ENCODE measurements around the gene TUBA4B. TPM values are rescaled to one million over a fixed set of nuclear protein-coding genes. Genes with fewer than 3 reads are reported as not detected.

TUBA4B gene
- polyA plus RNA-seq, 1 experiment = not detected

GRCh38 chr2:219271021-219271420 is 18.0 kb downstream of the TUBA4B start:
- ChIA-PET POLR2A (no interaction called here), CTCF (interaction anchor here (20.1 kb wide), 1 partner anchor 24 kb away, joined by 403 read pairs; no protein-coding TSS in a partner anchor)

DNA sequence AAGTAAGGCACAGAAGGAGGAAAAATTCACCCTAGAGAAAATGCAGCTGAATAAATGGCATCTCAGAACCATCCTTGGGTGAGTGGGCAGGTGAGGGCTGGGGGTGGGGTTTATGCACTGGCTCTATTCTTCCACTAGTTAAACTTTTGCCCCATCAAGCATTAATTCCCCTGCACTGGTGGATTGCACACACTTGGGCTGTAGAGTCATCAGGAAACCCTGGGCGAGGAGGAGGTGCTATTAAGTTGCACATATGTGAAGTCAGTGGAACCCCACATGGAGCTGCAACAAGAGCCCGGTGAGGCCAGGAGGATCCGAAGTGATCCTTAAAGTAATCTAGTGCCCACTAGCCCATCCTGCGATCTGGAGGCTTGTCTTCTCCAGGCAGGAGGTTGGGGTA is 19.3 kb downstream of the TUBA4B start:
- ChIA-PET POLR2A (no interaction called here), CTCF (interaction anchor here (20.1 kb wide), 1 partner anchor 23 kb away, joined by 403 read pairs; no protein-coding TSS in a partner anchor)
- no peaks in the 10 kb centered on the region; the same call in 1 of the 2 replicates for H3K27me3 ChIP-seq (ENCODE audit: control insufficient read depth, insufficient read depth, low read length)
- H3K36me3 ChIP-seq (ENCODE audit: control insufficient read depth, insufficient read depth, low read length) = no peaks in the 10 kb centered on the region
- DNase-seq (ENCODE audit: low read depth) = no peak
- no peak overlapping the region for H3K4me3 ChIP-seq (ENCODE audit: low read depth, low read length)
- TF ChIP-seq, protein P1, sequence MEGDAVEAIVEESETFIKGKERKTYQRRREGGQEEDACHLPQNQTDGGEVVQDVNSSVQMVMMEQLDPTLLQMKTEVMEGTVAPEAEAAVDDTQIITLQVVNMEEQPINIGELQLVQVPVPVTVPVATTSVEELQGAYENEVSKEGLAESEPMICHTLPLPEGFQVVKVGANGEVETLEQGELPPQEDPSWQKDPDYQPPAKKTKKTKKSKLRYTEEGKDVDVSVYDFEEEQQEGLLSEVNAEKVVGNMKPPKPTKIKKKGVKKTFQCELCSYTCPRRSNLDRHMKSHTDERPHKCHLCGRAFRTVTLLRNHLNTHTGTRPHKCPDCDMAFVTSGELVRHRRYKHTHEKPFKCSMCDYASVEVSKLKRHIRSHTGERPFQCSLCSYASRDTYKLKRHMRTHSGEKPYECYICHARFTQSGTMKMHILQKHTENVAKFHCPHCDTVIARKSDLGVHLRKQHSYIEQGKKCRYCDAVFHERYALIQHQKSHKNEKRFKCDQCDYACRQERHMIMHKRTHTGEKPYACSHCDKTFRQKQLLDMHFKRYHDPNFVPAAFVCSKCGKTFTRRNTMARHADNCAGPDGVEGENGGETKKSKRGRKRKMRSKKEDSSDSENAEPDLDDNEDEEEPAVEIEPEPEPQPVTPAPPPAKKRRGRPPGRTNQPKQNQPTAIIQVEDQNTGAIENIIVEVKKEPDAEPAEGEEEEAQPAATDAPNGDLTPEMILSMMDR (IDR thresholded peaks at IDR 0.05; ENCODE audit: insufficient read depth, low read depth, low read length) = no peak

More at GRCh38 chr2:219271021-219271420, 18.0 kb downstream of the TUBA4B start:
- Histone ChIP-seq H3K36me3 (ENCODE audit: control insufficient read depth, insufficient read depth, low read length) (no peaks in the 10 kb centered on the region), H3K4me3 (ENCODE audit: low read depth, low read length) (no peak overlapping the region), H3K27me3 (ENCODE audit: control insufficient read depth, insufficient read depth, low read length) (peaks cover 1% of the 10 kb centered on the region)
- TF ChIP-seq, protein P1 (IDR thresholded peaks at IDR 0.05; ENCODE audit: insufficient read depth, low read depth, low read length) = no peak
- DNase-seq (ENCODE audit: low read depth) = no peak

DNA sequence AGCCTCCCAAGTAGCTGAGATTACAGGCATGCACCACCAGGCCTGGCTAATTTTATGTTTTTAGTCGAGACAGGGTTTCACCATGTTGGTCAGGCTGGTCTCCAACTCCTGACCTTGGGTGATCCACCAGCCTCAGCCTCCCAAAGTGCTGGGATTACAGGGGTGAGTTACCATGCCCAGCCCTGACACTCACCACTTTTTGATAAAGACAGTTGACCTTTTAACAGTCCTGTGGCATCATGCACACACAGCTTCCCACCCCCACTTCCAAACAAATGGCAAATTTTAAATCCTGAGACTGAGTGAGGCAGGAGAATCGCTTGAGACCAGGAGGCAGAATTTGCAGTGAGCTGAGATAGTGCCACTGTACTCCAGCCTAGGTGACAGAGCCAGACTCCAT is 20.0 kb downstream of the TUBA4B start:
- no peaks in the 10 kb centered on the region; the same call in 1 of the 2 replicates for H3K27me3 ChIP-seq (ENCODE audit: control insufficient read depth, insufficient read depth, low read length)
- H3K4me3 ChIP-seq (ENCODE audit: low read depth, low read length) = no peak overlapping the region
- CTCF ChIA-PET = interaction anchor here (20.1 kb wide), 1 partner anchor 22 kb away, joined by 403 read pairs; no protein-coding TSS in a partner anchor
- TF ChIP-seq, protein P1 (IDR thresholded peaks at IDR 0.05; ENCODE audit: insufficient read depth, low read depth, low read length) = no peak
- DNase-seq (ENCODE audit: low read depth) = no peak
- POLR2A ChIA-PET = no interaction called here
- no peaks in the 10 kb centered on the region for H3K36me3 ChIP-seq (ENCODE audit: control insufficient read depth, insufficient read depth, low read length)

DNA sequence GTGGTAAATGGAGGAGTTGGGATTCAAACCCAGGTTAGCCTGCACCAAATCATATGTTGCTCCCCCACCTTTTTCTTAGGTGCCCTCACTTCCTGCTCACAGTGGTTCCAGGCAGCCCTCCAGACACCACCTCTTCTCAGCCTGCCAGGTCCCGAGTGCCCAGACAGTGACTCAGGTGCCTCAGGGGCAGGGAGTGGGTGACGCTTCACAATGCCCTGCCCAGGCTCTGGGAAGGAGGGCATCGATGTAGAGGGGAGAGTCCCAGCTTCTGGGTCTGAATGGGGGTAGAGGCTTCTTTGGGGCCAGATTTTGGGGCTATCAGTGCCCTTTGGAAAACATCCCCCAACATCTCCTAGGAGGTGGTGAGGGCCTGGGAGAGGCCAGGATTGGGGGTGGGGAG is 20.9 kb downstream of the TUBA4B start:
- no peaks in the 10 kb centered on the region; the same call in 1 of the 2 replicates for H3K27me3 ChIP-seq (ENCODE audit: control insufficient read depth, insufficient read depth, low read length)
- DNase-seq (ENCODE audit: low read depth) = no peak
- H3K4me3 ChIP-seq (ENCODE audit: low read depth, low read length) = no peak overlapping the region
- ChIA-PET POLR2A (no interaction called here), CTCF (interaction anchor here (1.0 to 20.1 kb wide), 4 partner anchors 21 to 119 kb away, joined by 3 to 403 read pairs (median 4); partner anchors contain the start of genes GLB1L and STK16)
- TF ChIP-seq, protein P1 (IDR thresholded peaks at IDR 0.05; ENCODE audit: insufficient read depth, low read depth, low read length) = no peak
- no peaks in the 10 kb centered on the region for H3K36me3 ChIP-seq (ENCODE audit: control insufficient read depth, insufficient read depth, low read length)

DNA sequence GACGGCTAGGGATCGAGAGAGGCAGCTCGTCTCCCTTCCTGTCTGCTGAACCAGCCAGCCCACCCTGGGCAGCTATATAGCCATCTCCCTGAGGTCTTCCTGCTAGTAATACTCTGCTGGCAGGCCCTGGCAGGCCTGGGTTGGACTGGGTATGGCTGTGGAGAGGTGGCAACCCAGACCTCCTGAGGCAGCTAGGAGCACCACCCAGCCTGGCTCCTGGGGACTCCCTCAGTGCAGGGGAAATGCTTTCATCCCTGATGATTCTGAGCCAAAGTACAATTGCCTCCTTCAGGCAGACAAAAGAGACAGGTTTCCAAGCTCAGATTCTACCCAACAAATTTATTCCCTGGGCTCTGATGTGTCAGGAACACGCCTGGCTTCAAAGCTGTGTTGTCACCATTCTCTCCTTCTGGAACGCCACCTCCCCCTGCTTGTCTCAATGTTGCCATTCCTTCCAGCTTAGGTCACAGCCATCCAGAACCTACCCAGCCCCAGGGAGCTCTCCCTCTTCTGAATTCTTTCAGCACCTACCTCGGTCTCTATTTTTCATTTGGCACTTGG is 21.4 kb downstream of the TUBA4B start:
- peak; percentile 50 for DNase-seq (ENCODE audit: low read depth)
- CTCF ChIA-PET = interaction anchor here (0.8 to 20.1 kb wide), 5 partner anchors 21 to 118 kb away, joined by 3 to 403 read pairs (median 4); partner anchors contain the start of genes GLB1L and STK16
- Histone ChIP-seq H3K36me3 (ENCODE audit: control insufficient read depth, insufficient read depth, low read length) (no peaks in the 10 kb centered on the region), H3K4me3 (ENCODE audit: low read depth, low read length) (no peak overlapping the region), H3K27me3 (ENCODE audit: control insufficient read depth, insufficient read depth, low read length) (no peaks in the 10 kb centered on the region; the same call in 1 of the 2 replicates)
- POLR2A ChIA-PET = interaction anchor here (0.5 kb wide), 1 partner anchor 97 kb away, joined by 5 read pairs; no protein-coding TSS in a partner anchor
- TF ChIP-seq, protein P1 (IDR thresholded peaks at IDR 0.05; ENCODE audit: insufficient read depth, low read depth, low read length) = no peak
